HL-60 (cell line): ENCODE data around the gene RBM15B.
A peak's percentile ranks its signal among the peaks of the same experiment; 100 is the strongest.

Experiments used
- DNase-seq, 2 experiments: peaks; one replicate each; pipeline ENCODE4 v3.0.0-alpha.2; 2010 to 2020; ENCODE audit warnings: low read depth in 1 of 2, low spot score in 1 of 2
- H3K27ac ChIP-seq: fragments of 250-450 bp; sonication (Bioruptor Pico); replicated peaks from 2 replicates; pipeline ENCODE4 v1.5.1; 2020; ENCODE audit warnings: mild to moderate bottlenecking, moderate library complexity
- H3K27me3 ChIP-seq: fragments of 250-450 bp; sonication (Bioruptor Pico); 2 replicates; pipeline ENCODE4 v1.5.1; 2021; ENCODE audit warnings: mild to moderate bottlenecking, moderate library complexity; ENCODE audit not compliant: insufficient read depth, poor library complexity, severe bottlenecking
- H3K4me3 ChIP-seq: replicated peaks from 2 replicates; pipeline ENCODE4 v1.5.1; 2011; ENCODE audit warnings: mild to moderate bottlenecking, control low read depth, low read length; ENCODE audit not compliant: insufficient read depth
- GABPA ChIP-seq: IDR thresholded peaks from 2 replicates; pipeline ENCODE4 v1.6.1; 2012; ENCODE audit warnings: low read depth
- POLR2AphosphoS5 ChIP-seq: IDR thresholded peaks from 2 replicates; pipeline ENCODE4 v1.6.1; 2012; ENCODE audit warnings: low read depth
- SPI1 ChIP-seq: IDR thresholded peaks from 2 replicates; pipeline ENCODE4 v1.6.1; 2012; ENCODE audit warnings: low read depth, mild to moderate bottlenecking, borderline replicate concordance
- TF ChIP-seq, protein P1 (sequence below): IDR thresholded peaks from 2 replicates; pipeline ENCODE4 v1.6.1; 2012; ENCODE audit warnings: low read depth; ENCODE audit not compliant: insufficient replicate concordance
- TF ChIP-seq, protein P2 (sequence below): IDR thresholded peaks from one replicate; pipeline ENCODE4 v1.5.1; 2011; ENCODE audit warnings: low read length, control low read depth, inconsistent platforms; ENCODE audit not compliant: insufficient read depth

The RBM15B gene

DNA sequence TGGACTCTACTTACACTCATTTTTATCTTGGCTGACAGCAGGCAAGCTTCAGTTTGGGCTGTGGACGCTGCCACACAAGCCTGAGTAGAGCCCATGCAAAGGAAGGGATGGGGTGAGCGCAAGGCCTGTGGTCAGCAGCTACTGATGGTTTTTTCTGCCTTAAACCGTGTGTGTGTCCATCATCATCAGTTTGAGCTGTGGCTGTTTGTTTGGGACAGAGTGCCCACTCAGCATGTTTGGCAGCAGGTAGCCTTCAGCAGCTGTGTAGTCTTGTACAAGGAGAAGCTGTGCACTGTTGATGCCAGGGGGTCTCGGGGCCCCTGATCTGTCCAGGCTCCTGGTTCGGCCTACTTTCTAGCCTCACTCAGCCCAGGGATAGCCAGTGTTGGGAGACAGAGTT lies 3.5 kb downstream of the RBM15B start:
- TF ChIP-seq POLR2AphosphoS5 (peak; percentile 72; the same call in 1 of the 2 replicates), SPI1 (no peak), GABPA (no peak)
- TF ChIP-seq, protein P1, sequence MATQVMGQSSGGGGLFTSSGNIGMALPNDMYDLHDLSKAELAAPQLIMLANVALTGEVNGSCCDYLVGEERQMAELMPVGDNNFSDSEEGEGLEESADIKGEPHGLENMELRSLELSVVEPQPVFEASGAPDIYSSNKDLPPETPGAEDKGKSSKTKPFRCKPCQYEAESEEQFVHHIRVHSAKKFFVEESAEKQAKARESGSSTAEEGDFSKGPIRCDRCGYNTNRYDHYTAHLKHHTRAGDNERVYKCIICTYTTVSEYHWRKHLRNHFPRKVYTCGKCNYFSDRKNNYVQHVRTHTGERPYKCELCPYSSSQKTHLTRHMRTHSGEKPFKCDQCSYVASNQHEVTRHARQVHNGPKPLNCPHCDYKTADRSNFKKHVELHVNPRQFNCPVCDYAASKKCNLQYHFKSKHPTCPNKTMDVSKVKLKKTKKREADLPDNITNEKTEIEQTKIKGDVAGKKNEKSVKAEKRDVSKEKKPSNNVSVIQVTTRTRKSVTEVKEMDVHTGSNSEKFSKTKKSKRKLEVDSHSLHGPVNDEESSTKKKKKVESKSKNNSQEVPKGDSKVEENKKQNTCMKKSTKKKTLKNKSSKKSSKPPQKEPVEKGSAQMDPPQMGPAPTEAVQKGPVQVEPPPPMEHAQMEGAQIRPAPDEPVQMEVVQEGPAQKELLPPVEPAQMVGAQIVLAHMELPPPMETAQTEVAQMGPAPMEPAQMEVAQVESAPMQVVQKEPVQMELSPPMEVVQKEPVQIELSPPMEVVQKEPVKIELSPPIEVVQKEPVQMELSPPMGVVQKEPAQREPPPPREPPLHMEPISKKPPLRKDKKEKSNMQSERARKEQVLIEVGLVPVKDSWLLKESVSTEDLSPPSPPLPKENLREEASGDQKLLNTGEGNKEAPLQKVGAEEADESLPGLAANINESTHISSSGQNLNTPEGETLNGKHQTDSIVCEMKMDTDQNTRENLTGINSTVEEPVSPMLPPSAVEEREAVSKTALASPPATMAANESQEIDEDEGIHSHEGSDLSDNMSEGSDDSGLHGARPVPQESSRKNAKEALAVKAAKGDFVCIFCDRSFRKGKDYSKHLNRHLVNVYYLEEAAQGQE, result no peak
- TF ChIP-seq, protein P2, sequence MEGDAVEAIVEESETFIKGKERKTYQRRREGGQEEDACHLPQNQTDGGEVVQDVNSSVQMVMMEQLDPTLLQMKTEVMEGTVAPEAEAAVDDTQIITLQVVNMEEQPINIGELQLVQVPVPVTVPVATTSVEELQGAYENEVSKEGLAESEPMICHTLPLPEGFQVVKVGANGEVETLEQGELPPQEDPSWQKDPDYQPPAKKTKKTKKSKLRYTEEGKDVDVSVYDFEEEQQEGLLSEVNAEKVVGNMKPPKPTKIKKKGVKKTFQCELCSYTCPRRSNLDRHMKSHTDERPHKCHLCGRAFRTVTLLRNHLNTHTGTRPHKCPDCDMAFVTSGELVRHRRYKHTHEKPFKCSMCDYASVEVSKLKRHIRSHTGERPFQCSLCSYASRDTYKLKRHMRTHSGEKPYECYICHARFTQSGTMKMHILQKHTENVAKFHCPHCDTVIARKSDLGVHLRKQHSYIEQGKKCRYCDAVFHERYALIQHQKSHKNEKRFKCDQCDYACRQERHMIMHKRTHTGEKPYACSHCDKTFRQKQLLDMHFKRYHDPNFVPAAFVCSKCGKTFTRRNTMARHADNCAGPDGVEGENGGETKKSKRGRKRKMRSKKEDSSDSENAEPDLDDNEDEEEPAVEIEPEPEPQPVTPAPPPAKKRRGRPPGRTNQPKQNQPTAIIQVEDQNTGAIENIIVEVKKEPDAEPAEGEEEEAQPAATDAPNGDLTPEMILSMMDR, result no peak
- DNase-seq, result no peak
- Histone ChIP-seq H3K4me3 (no peak overlapping the region), H3K27me3 (no peaks in the 10 kb centered on the region), H3K27ac (no peak overlapping the region)

DNA sequence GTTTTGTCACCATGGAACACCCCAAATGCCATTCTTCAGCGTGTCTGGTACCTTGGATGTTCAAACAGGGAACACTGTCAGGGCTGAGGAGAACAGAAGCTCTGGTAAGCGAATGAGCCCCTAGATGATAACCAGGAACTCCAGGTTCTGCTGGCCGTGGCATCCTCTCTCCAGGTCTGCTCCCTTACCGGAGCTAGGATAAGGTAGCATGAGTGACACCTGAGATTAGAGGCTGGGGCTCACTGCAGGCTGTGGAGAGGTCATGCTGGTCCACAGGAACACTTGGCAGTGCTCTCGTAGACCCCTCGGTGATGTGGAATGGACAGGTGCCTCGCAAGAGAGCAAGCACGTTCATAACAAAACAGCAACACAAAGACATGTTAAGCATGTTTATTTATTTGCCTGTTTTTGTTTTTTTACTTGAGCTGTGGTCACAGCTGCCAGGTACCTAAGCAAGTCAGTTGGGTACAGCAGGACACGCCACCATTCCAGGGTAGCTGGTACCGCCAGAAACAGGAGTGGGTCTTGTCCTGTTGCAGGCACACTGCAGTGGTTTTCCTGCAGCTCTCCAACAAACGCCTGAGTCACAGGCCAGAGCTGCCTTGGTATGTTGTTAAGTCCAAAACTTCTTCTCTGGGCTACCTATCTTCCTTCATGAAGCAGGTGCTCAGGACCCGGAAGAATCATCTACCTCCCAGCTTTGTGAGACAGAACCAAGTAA lies 4.6 kb downstream of the RBM15B start:
- DNase-seq, result no peak
- TF ChIP-seq POLR2AphosphoS5, result no peak
- TF ChIP-seq, protein P2, result no peak
- TF ChIP-seq, protein P1, result no peak
- TF ChIP-seq GABPA, result no peak
- no peak for TF ChIP-seq SPI1

DNA sequence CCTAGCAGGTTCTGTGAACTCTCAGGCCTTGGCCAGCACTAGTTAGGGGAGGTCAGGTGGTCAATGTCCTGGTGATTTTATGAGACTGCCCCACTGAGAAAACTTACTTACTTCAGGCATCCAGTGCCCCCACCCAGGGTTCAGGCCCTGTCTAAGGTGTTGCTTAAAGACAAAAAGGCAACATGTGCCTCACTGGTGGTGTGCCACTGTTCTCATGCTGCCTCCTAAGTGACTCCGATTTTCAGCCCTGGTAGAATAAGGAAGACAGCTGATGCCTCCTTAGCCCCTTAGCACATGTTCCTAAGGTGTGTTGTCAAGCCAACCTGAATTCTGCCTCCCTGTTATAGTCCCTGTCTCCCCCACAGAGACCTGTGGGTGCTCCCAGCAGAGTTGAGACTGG lies 5.3 kb downstream of the RBM15B start:
- no peak overlapping the region for H3K27ac ChIP-seq
- no peak for TF ChIP-seq POLR2AphosphoS5
- TF ChIP-seq GABPA, result no peak
- TF ChIP-seq, protein P1, result no peak
- no peak for TF ChIP-seq SPI1
- TF ChIP-seq, protein P2, result no peak
- H3K4me3 ChIP-seq, result no peak overlapping the region
- no peak for DNase-seq
- no peaks in the 10 kb centered on the region for H3K27me3 ChIP-seq

More for the DNA sequence above, 4.6 kb downstream of the RBM15B start:
- H3K27me3 ChIP-seq, result no peaks in the 10 kb centered on the region
- H3K4me3 ChIP-seq, result no peak overlapping the region
- no peak overlapping the region for H3K27ac ChIP-seq
